ENCODE data around the gene PCDHGA1. TPM values are rescaled to one million over a fixed set of nuclear protein-coding genes. Genes with fewer than 3 reads are reported as not detected.
A peak's percentile ranks its signal among the peaks of the same experiment; 100 is the strongest.

The PCDHGA1 gene
- total and polyA plus RNA-seq, 2 donors (not counting 1 experiment from before 2014, with no cell fraction given): 0.06 to 0.64 TPM

DNA sequence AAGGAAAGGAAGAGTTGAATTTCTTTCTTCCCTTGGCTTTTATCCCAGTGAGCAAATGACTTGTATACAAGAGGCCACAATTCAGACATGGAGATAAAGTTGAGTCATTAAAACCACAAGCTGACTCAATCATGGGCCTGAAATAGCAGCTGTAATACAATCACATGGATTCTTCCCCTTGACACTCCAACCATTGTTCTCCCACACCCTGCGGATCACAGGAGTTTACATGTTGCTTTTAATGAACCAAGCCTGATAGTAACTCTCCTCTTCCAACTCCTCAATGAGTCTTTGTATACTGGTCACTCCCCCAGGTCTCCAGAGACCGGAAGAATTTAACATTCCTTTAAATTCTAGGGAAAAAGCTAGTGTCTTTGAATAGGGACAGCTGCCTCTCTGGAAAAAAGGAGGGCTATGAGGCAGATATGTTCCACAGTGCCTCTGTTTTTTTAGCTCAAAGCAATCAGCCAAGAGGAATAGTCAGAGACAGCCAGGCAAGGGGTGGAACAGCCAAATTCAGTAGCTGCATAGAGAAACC is 191.0 kb downstream of the PCDHGA1 start:
- 100% methylated on average over 1 of the region's 2 CpGs for WGBS (ENCODE audit: insufficient coverage)
- no peak overlapping the region for H3K27ac Mint-ChIP-seq
- ATAC-seq (ENCODE audit: low read depth): no peak

DNA sequence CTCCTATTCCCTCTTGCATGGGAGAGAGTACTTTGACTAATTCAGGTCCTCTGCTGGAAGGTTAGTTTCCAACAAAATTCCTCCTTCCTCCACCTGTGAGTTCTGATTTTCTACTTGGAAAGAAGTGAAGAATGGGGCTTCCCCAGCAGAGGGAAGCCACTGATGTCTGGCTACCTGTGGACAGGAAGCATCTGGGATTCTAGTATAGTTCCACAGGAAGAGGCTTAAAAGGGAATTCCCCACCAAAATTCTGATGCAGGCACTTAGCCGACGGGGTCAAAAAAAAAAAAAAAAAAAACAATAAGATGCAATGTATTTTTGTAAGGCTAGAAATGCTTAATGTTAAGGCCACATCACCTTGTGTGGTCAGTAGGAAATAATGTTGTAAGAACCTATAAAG is 192.0 kb downstream of the PCDHGA1 start:
- H3K79me2 ChIP-seq (ENCODE audit: control insufficient read depth, insufficient read depth, low read length): no peaks in the 10 kb centered on the region
- peaks cover 8 to 87% of the 10 kb centered on the region in 2 experiments for H3K36me3 ChIP-seq (replicated peaks in 1 of 2; ENCODE audit: control extremely low read depth in 1 of 2, control insufficient read depth in 1 of 2, extremely low read depth in 1 of 2, insufficient read depth in 2 of 2, low read length in 1 of 2)
- no peaks in the 10 kb centered on the region for H3K27me3 ChIP-seq (replicated peaks in 1 of 4; ENCODE audit: control extremely low read depth in 1 of 4, control insufficient read depth in 3 of 4, insufficient read depth in 4 of 4, low read length in 3 of 4)
- CTCF ChIA-PET: interaction anchor here (1.2 to 11.5 kb wide), 11 partner anchors 11 to 203 kb away, joined by 3 to 176 read pairs (median 24); partner anchors contain the start of genes PCDHGA1, PCDHGA10, PCDHGA11 and PCDHGA12
- Mint-ChIP-seq H3K27me3 (no peaks in the 10 kb centered on the region), H3K4me3 (no peak overlapping the region), H3K4me1 (peaks cover 18% of the 10 kb centered on the region), H3K9me3 (ENCODE audit: insufficient read depth) (no peaks in the 10 kb centered on the region), H3K27ac (no peak overlapping the region)
- DNase-seq: peak; percentile 18
- H3K4me2 ChIP-seq (replicated peaks; ENCODE audit: low read depth, low read length, poor library complexity, severe bottlenecking): no peak overlapping the region
- ATAC-seq (ENCODE audit: low read depth): no peak
- intact Hi-C loops (cut with micrococcal nuclease): no loop called here
- TF ChIP-seq EZH2 (IDR thresholded peaks at IDR 0.05; ENCODE audit: borderline replicate concordance, insufficient read depth, low read depth, low read length, poor library complexity, severe bottlenecking): no peak
- TF ChIP-seq, protein P1, sequence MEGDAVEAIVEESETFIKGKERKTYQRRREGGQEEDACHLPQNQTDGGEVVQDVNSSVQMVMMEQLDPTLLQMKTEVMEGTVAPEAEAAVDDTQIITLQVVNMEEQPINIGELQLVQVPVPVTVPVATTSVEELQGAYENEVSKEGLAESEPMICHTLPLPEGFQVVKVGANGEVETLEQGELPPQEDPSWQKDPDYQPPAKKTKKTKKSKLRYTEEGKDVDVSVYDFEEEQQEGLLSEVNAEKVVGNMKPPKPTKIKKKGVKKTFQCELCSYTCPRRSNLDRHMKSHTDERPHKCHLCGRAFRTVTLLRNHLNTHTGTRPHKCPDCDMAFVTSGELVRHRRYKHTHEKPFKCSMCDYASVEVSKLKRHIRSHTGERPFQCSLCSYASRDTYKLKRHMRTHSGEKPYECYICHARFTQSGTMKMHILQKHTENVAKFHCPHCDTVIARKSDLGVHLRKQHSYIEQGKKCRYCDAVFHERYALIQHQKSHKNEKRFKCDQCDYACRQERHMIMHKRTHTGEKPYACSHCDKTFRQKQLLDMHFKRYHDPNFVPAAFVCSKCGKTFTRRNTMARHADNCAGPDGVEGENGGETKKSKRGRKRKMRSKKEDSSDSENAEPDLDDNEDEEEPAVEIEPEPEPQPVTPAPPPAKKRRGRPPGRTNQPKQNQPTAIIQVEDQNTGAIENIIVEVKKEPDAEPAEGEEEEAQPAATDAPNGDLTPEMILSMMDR (IDR thresholded peaks at IDR 0.05): no peak
- no peak overlapping the region for H2AFZ ChIP-seq (ENCODE audit: insufficient read depth, low read depth, low read length, poor library complexity, severe bottlenecking)
- no peak overlapping the region for H3K4me3 ChIP-seq (ENCODE audit: control extremely low read depth in 1 of 5, extremely low read depth in 1 of 5, insufficient read depth in 1 of 5, low read depth in 2 of 5, low read length in 4 of 5)
- POLR2A ChIA-PET: no interaction called here
- no CpG with 5 or more reads among the region's 2 CpGs for WGBS (ENCODE audit: insufficient coverage)
- no peaks in the 10 kb centered on the region for H3K9me3 ChIP-seq (ENCODE audit: control extremely low read depth in 1 of 3, control insufficient read depth in 2 of 3, insufficient read depth in 1 of 3, low read length in 2 of 3)
- H4K20me1 ChIP-seq (ENCODE audit: control insufficient read depth, insufficient read depth, low read length, poor library complexity, severe bottlenecking): peaks cover 10% of the 10 kb centered on the region
- H3K9ac ChIP-seq (ENCODE audit: low read length): no peak overlapping the region
- peaks cover 9% of the 10 kb centered on the region in 2 donors for H3K4me1 ChIP-seq (ENCODE audit: control insufficient read depth in 2 of 2, insufficient read depth in 2 of 2, low read length in 2 of 2)
- H3K27ac ChIP-seq (ENCODE audit: low read length in 2 of 2): no peak overlapping the region

More for the DNA sequence above, 191.0 kb downstream of the PCDHGA1 start:
- Histone ChIP-seq H3K4me1 (ENCODE audit: control insufficient read depth in 2 of 2, insufficient read depth in 2 of 2, low read length in 2 of 2) (peaks cover 9 to 10% of the 10 kb centered on the region in 2 donors), H3K4me3 (ENCODE audit: control extremely low read depth in 1 of 5, extremely low read depth in 1 of 5, insufficient read depth in 1 of 5, low read depth in 2 of 5, low read length in 4 of 5) (no peak overlapping the region), H4K20me1 (ENCODE audit: control insufficient read depth, insufficient read depth, low read length, poor library complexity, severe bottlenecking) (peaks cover 13% of the 10 kb centered on the region), H3K9me3 (ENCODE audit: control extremely low read depth in 1 of 3, control insufficient read depth in 2 of 3, insufficient read depth in 1 of 3, low read length in 2 of 3) (no peaks in the 10 kb centered on the region), H3K36me3 (replicated peaks in 1 of 2; ENCODE audit: control extremely low read depth in 1 of 2, control insufficient read depth in 1 of 2, extremely low read depth in 1 of 2, insufficient read depth in 2 of 2, low read length in 1 of 2) (peaks cover 8 to 88% of the 10 kb centered on the region in 2 experiments), H2AFZ (ENCODE audit: insufficient read depth, low read depth, low read length, poor library complexity, severe bottlenecking) (no peak overlapping the region), H3K4me2 (replicated peaks; ENCODE audit: low read depth, low read length, poor library complexity, severe bottlenecking) (no peak overlapping the region), H3K79me2 (ENCODE audit: control insufficient read depth, insufficient read depth, low read length) (no peaks in the 10 kb centered on the region), H3K27me3 (replicated peaks in 1 of 4; ENCODE audit: control extremely low read depth in 1 of 4, control insufficient read depth in 3 of 4, insufficient read depth in 4 of 4, low read length in 3 of 4) (no peaks in the 10 kb centered on the region), H3K9ac (ENCODE audit: low read length) (no peak overlapping the region), H3K27ac (ENCODE audit: low read length in 2 of 2) (no peak overlapping the region)
- Mint-ChIP-seq H3K4me1 (peaks cover 19% of the 10 kb centered on the region), H3K27me3 (no peaks in the 10 kb centered on the region), H3K9me3 (ENCODE audit: insufficient read depth) (no peaks in the 10 kb centered on the region), H3K4me3 (no peak overlapping the region)
- ChIA-PET CTCF (interaction anchor here (0.8 to 11.5 kb wide), 10 partner anchors 10 to 202 kb away, joined by 3 to 176 read pairs (median 14); partner anchors contain the start of genes PCDHGA11, PCDHGA12, PCDHGB7 and PCDHGC3), POLR2A (no interaction called here)
- intact Hi-C loops (cut with micrococcal nuclease): no loop called here
- no peak for DNase-seq
- TF ChIP-seq EZH2 (IDR thresholded peaks at IDR 0.05; ENCODE audit: borderline replicate concordance, insufficient read depth, low read depth, low read length, poor library complexity, severe bottlenecking): no peak
- TF ChIP-seq, protein P1 (IDR thresholded peaks at IDR 0.05): no peak
